HFF-Myc (cell line): Measurements from ENCODE around the gene NCOA4.
"Not testable (repeated sequence)": the region's sequence is repeated elsewhere in the genome, so short reads cannot be mapped to it uniquely, and the experiment has no call there.

ENCODE experiments used
- DNase-seq: peaks from one replicate; pipeline ENCODE4 v3.0.0-alpha.2; 2011; ENCODE audit warnings: low read depth; ENCODE audit errors: extremely low read depth
- H3K4me3 ChIP-seq: replicated peaks from 2 replicates; pipeline ENCODE4 v1.5.1; 2011; ENCODE audit warnings: low read depth, mild to moderate bottlenecking, control low read depth, low read length
- TF ChIP-seq, protein P1 (sequence below): IDR thresholded peaks from 2 replicates; pipeline ENCODE4 v1.5.1; 2012; ENCODE audit warnings: mild to moderate bottlenecking, low read depth, low read length, control low read depth; ENCODE audit errors: missing control alignments

Gene NCOA4

DNA sequence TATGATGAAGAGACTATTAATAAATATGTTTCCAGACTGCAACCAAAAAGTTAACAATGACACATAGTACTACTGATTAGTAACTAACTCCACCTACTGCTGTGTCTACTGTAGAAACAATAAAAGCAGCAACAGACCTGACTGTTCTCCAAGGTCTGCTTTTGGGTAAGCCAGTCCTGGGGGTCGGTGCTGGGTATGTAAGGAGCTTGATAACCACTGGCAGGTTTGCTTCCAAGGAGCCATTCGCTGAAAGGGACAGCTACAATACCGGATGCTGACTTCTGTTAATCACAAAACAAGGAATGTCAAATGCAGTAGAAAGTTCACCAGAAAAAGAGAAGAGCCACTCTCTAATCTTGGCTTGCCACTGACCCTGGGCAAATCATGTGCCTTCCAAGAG lies 17.7 kb downstream of the NCOA4 start:
- TF ChIP-seq, protein P1, sequence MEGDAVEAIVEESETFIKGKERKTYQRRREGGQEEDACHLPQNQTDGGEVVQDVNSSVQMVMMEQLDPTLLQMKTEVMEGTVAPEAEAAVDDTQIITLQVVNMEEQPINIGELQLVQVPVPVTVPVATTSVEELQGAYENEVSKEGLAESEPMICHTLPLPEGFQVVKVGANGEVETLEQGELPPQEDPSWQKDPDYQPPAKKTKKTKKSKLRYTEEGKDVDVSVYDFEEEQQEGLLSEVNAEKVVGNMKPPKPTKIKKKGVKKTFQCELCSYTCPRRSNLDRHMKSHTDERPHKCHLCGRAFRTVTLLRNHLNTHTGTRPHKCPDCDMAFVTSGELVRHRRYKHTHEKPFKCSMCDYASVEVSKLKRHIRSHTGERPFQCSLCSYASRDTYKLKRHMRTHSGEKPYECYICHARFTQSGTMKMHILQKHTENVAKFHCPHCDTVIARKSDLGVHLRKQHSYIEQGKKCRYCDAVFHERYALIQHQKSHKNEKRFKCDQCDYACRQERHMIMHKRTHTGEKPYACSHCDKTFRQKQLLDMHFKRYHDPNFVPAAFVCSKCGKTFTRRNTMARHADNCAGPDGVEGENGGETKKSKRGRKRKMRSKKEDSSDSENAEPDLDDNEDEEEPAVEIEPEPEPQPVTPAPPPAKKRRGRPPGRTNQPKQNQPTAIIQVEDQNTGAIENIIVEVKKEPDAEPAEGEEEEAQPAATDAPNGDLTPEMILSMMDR = no peak
- no peak for DNase-seq
- H3K4me3 ChIP-seq = no peak overlapping the region

DNA sequence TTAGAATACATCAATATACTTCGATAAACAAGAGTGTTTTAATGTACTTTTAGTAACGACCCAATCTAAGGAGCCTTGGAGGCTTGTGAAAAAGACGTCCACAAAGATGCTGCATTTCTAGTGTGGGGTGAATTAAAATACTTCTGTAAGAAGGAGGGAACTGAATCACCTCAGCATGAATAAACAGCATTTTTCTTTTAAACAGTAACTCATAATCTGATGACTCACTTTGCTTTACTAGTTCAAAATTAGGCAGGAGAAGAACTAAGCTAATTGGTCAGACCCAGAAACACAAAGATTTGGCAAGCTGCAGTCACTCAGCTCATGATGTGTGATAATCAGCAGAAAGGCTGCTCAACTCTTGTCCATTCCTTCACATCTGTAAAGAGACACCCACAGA lies 24.2 kb downstream of the NCOA4 start:
- no peak for DNase-seq
- TF ChIP-seq, protein P1 = no peak
- no peak overlapping the region for H3K4me3 ChIP-seq

DNA sequence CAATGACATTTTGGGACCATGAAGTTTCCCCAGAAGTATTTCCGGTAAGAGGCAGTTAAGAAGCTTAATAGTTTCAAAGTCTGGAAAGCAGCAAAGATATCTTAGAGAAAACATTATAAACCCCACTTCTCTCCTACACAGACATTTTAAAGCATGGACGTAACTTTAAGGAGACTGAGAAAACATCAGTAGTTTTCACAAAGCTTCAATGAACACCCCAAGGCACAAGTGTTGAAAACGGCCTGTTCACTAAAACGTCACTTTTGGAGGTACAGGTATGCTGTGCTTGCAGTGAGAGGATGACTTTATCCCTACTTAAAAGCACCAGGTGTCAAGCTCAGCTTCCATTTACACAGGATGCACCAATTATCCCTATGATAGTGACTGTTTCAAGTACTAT lies 25.0 kb downstream of the NCOA4 start:
- TF ChIP-seq, protein P1 = no peak
- DNase-seq = no peak
- H3K4me3 ChIP-seq = no peak overlapping the region

DNA sequence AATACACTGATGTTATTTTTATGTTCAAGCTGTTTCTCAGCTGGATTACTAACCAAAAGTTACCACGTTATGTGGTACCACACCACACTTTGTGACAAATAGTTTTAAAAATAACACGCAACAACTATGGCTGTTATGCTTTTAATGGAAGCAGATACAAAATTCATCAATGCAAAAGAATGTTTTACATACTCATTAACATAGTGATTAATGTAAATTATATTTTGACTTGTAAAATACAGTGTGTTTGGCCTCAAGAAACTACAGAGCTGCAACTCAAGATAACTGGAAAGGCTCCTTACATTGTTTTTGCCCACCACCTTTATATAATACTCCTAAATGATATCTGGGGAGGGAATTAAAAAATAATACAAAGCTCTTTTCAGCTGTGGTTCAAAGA lies 25.5 kb downstream of the NCOA4 start:
- no peak for DNase-seq
- H3K4me3 ChIP-seq = no peak overlapping the region
- TF ChIP-seq, protein P1 = no peak

DNA sequence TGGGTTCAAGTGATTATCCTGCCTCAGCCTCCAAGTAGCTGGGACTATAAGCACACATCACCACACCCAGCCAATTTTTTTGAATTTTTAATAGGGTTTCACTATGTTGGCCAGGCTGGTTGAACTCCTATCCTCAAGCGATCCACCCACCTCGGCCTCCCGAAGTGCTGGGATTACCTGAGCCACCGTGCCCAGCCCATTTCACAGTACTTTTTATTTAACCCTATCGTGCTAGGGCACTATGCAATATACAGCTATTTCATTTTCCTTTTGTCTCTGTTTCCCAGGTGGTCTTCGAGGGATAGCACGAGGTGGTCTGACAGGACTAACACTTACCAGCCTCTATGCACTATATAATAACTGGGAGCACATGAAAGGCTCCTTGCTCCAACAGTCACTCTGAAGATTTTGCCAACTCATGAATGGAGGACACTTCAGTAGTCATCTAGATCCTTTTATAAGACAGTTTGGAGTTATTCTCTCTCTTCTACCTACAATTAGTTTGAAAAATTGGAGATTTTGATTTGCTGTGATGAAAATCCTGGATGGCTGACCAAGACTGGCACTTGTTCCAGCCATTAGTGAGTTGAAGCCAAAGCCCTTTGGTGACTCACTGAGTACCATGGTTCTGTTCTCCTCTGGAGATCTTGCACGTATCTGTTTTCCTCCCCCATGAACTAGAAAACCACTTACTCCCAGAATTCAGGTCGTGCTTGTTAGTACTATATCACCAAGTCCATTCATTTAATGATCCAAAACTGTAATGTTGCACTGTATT lies 27.3 kb downstream of the NCOA4 start:
- H3K4me3 ChIP-seq = no peak overlapping the region
- no peak for DNase-seq
- TF ChIP-seq, protein P1 = no peak

DNA sequence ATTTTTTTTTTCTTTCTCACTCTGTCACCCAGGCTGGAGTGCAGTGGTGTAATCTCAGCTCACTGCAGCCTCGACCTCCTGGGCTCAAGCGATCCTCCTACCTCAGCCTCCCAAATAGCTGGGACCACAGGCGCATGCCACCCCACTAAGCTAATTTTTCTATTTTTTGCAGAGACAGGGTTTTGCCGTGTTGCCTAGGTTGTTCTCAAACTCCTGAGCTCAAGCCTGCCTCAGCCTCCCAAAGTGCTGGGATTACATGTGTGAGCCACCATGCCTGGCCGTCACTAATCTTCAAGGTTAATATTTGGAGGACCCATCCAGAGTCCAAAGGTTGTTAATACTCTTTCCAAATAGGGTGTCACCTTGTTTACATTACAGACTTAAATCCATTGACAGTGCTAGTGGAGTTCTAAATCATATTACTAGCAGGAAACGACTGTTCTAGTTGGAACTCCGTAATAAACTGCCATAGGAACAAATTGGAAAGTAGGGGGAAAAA lies 28.2 kb downstream of the NCOA4 start:
- not testable (repeated sequence) for H3K4me3 ChIP-seq, DNase-seq

DNA sequence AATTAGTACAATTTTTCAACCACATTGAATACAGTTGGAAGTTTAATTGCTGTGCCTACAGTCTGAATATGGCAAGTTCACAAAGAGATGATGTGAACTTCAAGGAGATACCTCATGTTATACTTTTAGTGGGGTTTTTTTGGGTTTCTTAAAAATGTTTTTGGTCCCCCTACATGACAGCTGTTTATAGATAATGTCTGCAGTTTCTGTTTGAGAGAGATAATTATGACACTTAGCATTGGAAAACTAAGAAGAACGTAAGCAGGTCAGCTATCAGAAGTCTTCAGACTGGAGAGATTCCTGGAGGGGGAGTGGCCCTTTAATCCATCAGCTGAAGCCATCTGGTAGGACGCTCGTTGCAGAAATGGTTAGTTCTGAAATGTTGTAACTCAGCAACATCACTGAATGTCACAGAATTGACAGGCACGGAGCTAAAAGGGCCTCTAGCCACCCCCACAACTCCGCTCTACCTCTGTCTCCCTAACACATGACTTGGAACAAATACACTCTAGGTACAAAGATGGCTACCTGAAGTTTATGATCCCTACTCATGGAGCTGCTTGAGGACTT lies 29.2 kb downstream of the NCOA4 start:
- TF ChIP-seq, protein P1 = no peak
- DNase-seq = no peak

More for the DNA sequence above, 29.2 kb downstream of the NCOA4 start:
- no peak overlapping the region for H3K4me3 ChIP-seq
